Heart right ventricle (tissue), 16 donors: ENCODE results near the gene DHCR24. TPM values are rescaled to one million over a fixed set of nuclear protein-coding genes. Genes with fewer than 3 reads are reported as not detected.
"Not testable (repeated sequence)": the region's sequence is repeated elsewhere in the genome, so short reads cannot be mapped to it uniquely, and the experiment has no call there.

Experiments used
- ATAC-seq, 8 donors: fragments of 200-7000 bp; cut with Tn5 transposase; one replicate each; pipeline ENCODE4 v1.9.1; 2020; ENCODE audit warnings: mild to moderate bottlenecking in 8 of 8, moderate library complexity in 8 of 8, moderate number of reproducible peaks in 1 of 8
- DNase-seq, 2 donors: peaks; one replicate each; pipeline ENCODE4 v3.0.0-alpha.2; 2020
- H3K27ac ChIP-seq, 10 donors: fragments of 200-600 bp; sonication (generic) in 2 of 10; one replicate each; pipeline versions ENCODE4 v1.5.0 to v1.8.0; 2020 to 2022; ENCODE audit warnings: mild to moderate bottlenecking in 3 of 10
- H3K27me3 ChIP-seq, 7 donors: fragments of 200-600 bp; one replicate each; pipeline ENCODE4 v1.8.0; 2021 to 2022; ENCODE audit warnings: mild to moderate bottlenecking in 2 of 7
- H3K36me3 ChIP-seq, 9 donors: fragments of 200-600 bp; sonication (generic) in 1 of 9; one replicate each; pipeline versions ENCODE4 v1.5.0 to v1.8.0; 2020 to 2022; ENCODE audit warnings: mild to moderate bottlenecking in 2 of 9
- H3K4me1 ChIP-seq, 9 donors: fragments of 200-600 bp; sonication (generic) in 1 of 9; one replicate each; pipeline versions ENCODE4 v1.5.0 to v1.8.0; 2020 to 2022; ENCODE audit warnings: mild to moderate bottlenecking in 4 of 9
- H3K4me3 ChIP-seq, 10 donors: fragments of 200-600 bp; sonication (generic) in 2 of 10; one replicate each; pipeline versions ENCODE4 v1.5.0 to v1.8.0; 2020 to 2022; ENCODE audit warnings: mild to moderate bottlenecking in 7 of 10, moderate library complexity in 2 of 10
- H3K9me3 ChIP-seq, 11 donors: fragments of 200-600 bp in 10 of 11; sonication (generic) in 2 of 11; one replicate each; pipeline versions ENCODE4 v1.5.0 to v1.8.0; 2013 to 2022; ENCODE audit warnings: mild to moderate bottlenecking in 2 of 11, control low read depth in 1 of 11, moderate library complexity in 1 of 11
- CTCF ChIP-seq, 9 donors: fragments of 200-600 bp; sonication (generic) in 2 of 9; IDR thresholded peaks; one replicate each; pipeline versions ENCODE4 v1.5.0 to v1.8.0; 2021 to 2022; ENCODE audit warnings: antibody characterized with exemption in 9 of 9, mild to moderate bottlenecking in 5 of 9, moderate library complexity in 1 of 9
- WGBS, 2 donors: extraction: QIAGEN DNeasy Blood & Tissue Kit; methylation state at CpG; one replicate each; pipeline ENCODE4 v1.1.7; 2013; ENCODE audit warnings: inconsistent platforms in 1 of 2; 5-methylcytosine and 5-hydroxymethylcytosine counted together
- intact Hi-C, 10 donors: fragments of 100-400 bp; cut with DNase I; formaldehyde crosslinking; loops; one replicate each; pipeline versions ENCODE4 v1.11.1 to v1.14.2; 2022
- long read RNA-seq, 3 donors: library from polyadenylated mRNA; unstranded; transcript quantifications; one replicate each; pipeline ENCODE4 v2.0.0, GENCODE V29; 2020 to 2021
- polyA plus RNA-seq, 2 donors: library from polyadenylated mRNA; stranded (reverse); fragments of 200-250 nt; gene quantifications; one replicate each; pipeline ENCODE4 v1.2.3, GENCODE V29; 2013
- total RNA-seq, 10 donors: library from RNA; stranded (reverse); fragmentation: NEBNext Ultra II Directional in 3 of 10; extraction: Animal tissue kit (Norgen Biotek cat#: 25700) in 3 of 10; gene quantifications; one replicate each; pipeline versions ENCODE4 v1.2.1 to v1.2.4, GENCODE V29; 2021 to 2023
- donor health status: Arrhythmogenic right ventricular cardiomyopathy.
- donor health status: ischemic (EF 13 %, LVEDD 7.1; RV severe dilation, severe dysfunction).
- donor health status: healthy with polysubstance abuse.
- donor health status: DM: no; HTN: yes; CAD: no.
- donor health status: DM: no; HTN: no; CAD: no.
- donor health status: ischemic (EF 25% LVEDD 6.9; RV normal size, moderate dysfunction).
- donor health status: ischemic (EF 25% LVEDD 5.7; RV mildly dilated, moderate dysfunction).
- donor health status: healthy.
- donor health status: DM: yes; HTN: yes; CAD: no.
- donor health status: Ischemic cardiomyopathy.
- donor health status: ischemic (EF 35%, LVEDD 5.7; RV mildly dilated, moderate dysfunction).
- donor health status: nonischemic (EF 11% LVEDD 7.7; RV severe dilation, severe dysfunction).
- donor health status: DM: yes; HTN: yes; CAD: no.
- donor health status: PGD.
- donor health status: ischemic (EF 29% LVEDD 5.4; RV normal size, mild dysfunction).
- donor health status: nonischemic (EF 23%, LVEDD 6.1; RV moderate dilation, normal function).

Gene DHCR24
- total RNA-seq (10 to 100 TPM; 12.6 to 36.0 (median 15.0) TPM), polyA plus RNA-seq (10 to 100 TPM in 1 of 2 donors, 1 to 10 TPM in 1; 3.3 to 70.6 TPM)
- long read RNA-seq, donor 1, full-length matches to known transcripts: 17 of 26 reads
- long read RNA-seq, donor 1, partial matches to known transcripts: 4 of 26 reads
- long read RNA-seq, donor 1, other reads (novel, unspliced or antisense): 5 of 26 reads
- long read RNA-seq, donor 2, full-length matches to known transcripts: 10 of 21 reads
- long read RNA-seq, donor 2, partial matches to known transcripts: 5 of 21 reads
- long read RNA-seq, donor 2, other reads (novel, unspliced or antisense): 6 of 21 reads
- long read RNA-seq, donor 3, full-length matches to known transcripts: 11 of 45 reads
- long read RNA-seq, donor 3, partial matches to known transcripts: 10 of 45 reads
- long read RNA-seq, donor 3, other reads (novel, unspliced or antisense): 24 of 45 reads

DNA sequence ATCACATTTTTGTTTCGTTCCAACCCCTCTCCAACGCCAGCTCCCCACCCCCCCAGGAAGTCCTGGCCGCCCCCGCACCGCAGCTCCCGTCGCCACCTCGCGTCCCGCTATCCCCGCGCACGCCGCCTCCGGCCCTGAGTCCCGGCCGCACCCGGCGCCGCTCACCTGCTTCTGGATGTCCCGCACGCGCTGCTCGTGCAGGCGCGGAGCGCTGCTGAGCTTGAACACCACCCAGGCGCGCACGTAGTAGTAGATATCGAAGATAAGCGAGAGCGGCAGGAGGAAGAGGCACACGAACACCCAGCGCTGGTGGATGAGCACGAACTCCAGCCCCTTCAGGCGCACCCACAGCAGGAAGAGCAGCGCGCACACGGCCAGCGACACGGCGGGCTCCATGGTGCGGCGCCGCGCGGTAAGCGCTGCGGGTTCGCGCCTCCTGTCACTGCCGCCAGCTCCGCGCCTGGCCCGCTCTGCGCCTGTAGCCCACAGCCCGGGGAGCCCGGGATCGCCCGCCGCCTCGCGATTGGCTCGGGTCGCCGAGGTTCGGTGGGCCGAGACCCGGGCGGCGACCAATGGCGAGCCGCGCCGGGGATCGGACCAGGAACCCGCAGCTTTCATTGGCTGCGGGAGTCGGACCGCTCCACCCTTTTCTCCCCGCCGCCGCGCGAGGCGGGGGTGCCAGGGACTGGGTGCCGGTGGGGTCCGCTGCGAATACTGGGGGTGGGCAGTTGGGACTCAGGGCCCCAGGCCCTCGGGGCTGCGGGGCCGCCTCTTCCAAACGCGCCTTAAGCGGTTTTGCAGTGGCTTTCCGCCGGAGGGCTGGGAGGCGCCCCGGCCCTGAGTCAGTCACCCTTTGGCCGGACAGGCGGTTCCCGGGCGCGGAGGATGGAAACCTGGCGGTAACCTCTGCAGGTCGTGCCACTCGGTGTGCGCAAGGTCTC, at the start of gene DHCR24:
TSS of gene DHCR24 (minus strand) at position 472 of the 941 bp plus-strand sequence. CDS start at position 396, 76 bp downstream.
- intact Hi-C loops: loop anchor here in 1 of 10 donors (2.0 kb wide), 1 partner anchor 58 kb away; no protein-coding TSS in a partner anchor
- Histone ChIP-seq H3K4me1 (peaks cover 0 to 19% (median 14%) of the 10 kb centered on the region in 9 donors), H3K36me3 (peaks cover 0 to 12% (median 0%) of the 10 kb centered on the region in 9 donors), H3K4me3 (peak within 1 kb of the TSS; percentile 59 to 89 (median 74)), H3K27me3 (peaks cover 0 to 11% (median 0%) of the 10 kb centered on the region in 7 donors), H3K9me3 (no peaks in the 10 kb centered on the region), H3K27ac (peak within 1 kb of the TSS in 6 of 10 donors; percentile 54 to 73 (median 65))
- DNase-seq (peak; percentile 82 to 87), ATAC-seq (peak; percentile 96 to 99 (median 98))
- WGBS, 2 donors: 1% methylated on average over 102 to 109 of the region's 109 CpGs
- no peak for TF ChIP-seq CTCF (IDR thresholded peaks at IDR 0.05)

- Histone ChIP-seq H3K9me3 (no peaks in the 10 kb centered on the region), H3K27ac (no peak overlapping the region), H3K4me1 (no peaks in the 10 kb centered on the region), H3K27me3 (no peaks in the 10 kb centered on the region), H3K4me3 (no peak overlapping the region), H3K36me3 (no peaks in the 10 kb centered on the region)
- no peak for TF ChIP-seq CTCF (IDR thresholded peaks at IDR 0.05)
- no peak for ATAC-seq
- intact Hi-C loops: no loop called here
- WGBS, 2 donors: 90 to 95% methylated on average over 4 of the region's 4 CpGs
- no peak for DNase-seq
These were observed 49.8 kb upstream of the DHCR24 start for GRCh38 chr1:54936791-54937190.

DNA sequence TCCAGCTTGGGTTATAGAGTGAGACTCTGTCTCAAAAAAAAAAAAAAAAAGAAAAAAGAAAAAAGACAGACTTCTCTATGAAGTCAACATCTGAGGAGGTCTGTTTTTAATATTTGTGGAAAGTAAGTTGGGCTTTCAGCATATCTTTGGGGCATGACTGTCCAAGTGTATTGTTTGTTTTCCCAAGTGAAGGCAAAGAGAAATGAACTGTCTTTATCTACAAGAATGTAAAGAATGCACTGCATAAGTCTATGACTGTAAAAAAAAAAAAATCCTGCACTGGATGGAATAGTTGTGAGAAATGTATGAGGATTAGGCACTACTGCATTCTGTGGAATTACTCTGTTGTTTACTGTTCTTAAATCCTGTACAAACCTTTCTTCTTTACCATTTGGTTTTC, 47.9 kb upstream of the DHCR24 start:
- H3K27ac ChIP-seq: no peak overlapping the region
- no peaks in the 10 kb centered on the region for H3K4me1 ChIP-seq
- no peak for TF ChIP-seq CTCF (IDR thresholded peaks at IDR 0.05)
- DNase-seq (no peak), ATAC-seq (no peak)
- H3K27me3 ChIP-seq: no peaks in the 10 kb centered on the region
- no peaks in the 10 kb centered on the region for H3K36me3 ChIP-seq
- no peaks in the 10 kb centered on the region for H3K9me3 ChIP-seq
- H3K4me3 ChIP-seq: no peak overlapping the region
- intact Hi-C loops: no loop called here

DNA sequence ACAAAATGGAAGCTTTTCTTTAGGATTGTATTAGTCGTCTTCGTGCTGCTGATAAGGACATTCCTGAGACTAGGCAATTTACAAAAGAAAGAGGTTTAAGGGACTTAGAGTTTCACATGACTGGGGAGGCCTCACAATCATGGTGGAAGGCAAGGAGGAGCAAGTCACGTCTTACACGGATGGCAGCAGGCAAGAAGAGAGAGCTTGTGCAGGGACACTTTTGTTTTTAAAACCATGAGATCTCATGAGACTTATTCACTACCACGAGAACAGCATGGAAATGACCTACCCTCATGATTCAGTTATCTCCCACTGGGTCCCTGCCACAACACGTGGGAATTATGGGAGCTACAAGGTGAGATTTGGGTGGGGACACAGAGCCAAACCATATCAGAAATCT, 47.1 kb upstream of the DHCR24 start:
- H3K27ac ChIP-seq, H3K36me3 ChIP-seq, DNase-seq, H3K4me1 ChIP-seq, H3K4me3 ChIP-seq, ATAC-seq, H3K27me3 ChIP-seq, intact Hi-C loops, H3K9me3 ChIP-seq: not testable (repeated sequence)
- WGBS, 2 donors: 89 to 94% methylated on average over 6 of the region's 6 CpGs
